Esophagus muscularis mucosa (tissue), 4 donors: ENCODE results near the gene SLC39A11. TPM values are rescaled to one million over a fixed set of nuclear protein-coding genes. Genes with fewer than 3 reads are reported as not detected.

Experiments used
- DNase-seq: peaks from one replicate; pipeline ENCODE4 v3.0.0-alpha.2; 2017; ENCODE audit errors: extremely low spot score
- H3K27ac ChIP-seq, 4 donors: fragments of 200-600 bp; sonication (generic); replicated peaks in 1 of 4; 1 replicate in 3 of 4; 2 replicates in 1 of 4; pipeline ENCODE4 v1.5.1; 2016 to 2019; ENCODE audit warnings: mild to moderate bottlenecking in 1 of 4
- H3K27me3 ChIP-seq, 4 donors: fragments of 200-600 bp; sonication (generic); one replicate each; pipeline versions ENCODE4 v1.5.1 to v1.6.0; 2016 to 2019
- H3K36me3 ChIP-seq, 4 donors: fragments of 200-600 bp; sonication (generic); one replicate each; pipeline ENCODE4 v1.5.1; 2016 to 2019
- H3K4me1 ChIP-seq, 4 donors: fragments of 200-600 bp; sonication (generic); one replicate each; pipeline ENCODE4 v1.5.1; 2016 to 2019
- H3K4me3 ChIP-seq, 4 donors: fragments of 200-600 bp; sonication (generic); 1 replicate in 2 of 4; 2 replicates in 2 of 4; pipeline ENCODE4 v1.5.1; 2016 to 2019; ENCODE audit warnings: mild to moderate bottlenecking in 4 of 4, moderate library complexity in 1 of 4
- H3K9me3 ChIP-seq, 4 donors: fragments of 200-600 bp; sonication (generic); 1 replicate in 3 of 4; 2 replicates in 1 of 4; pipeline ENCODE4 v1.5.1; 2016 to 2019
- EP300 ChIP-seq: sonication (generic); formaldehyde crosslinking; IDR thresholded peaks from one replicate; pipeline ENCODE4 v1.6.1; 2017; ENCODE audit warnings: antibody characterized with exemption
- POLR2A ChIP-seq: fragments of 450-650 bp; IDR thresholded peaks from one replicate; pipeline ENCODE4 v1.6.1; 2017; ENCODE audit warnings: antibody characterized with exemption, moderate library complexity, mild to moderate bottlenecking, low read depth
- POLR2AphosphoS5 ChIP-seq, 2 donors: sonication (generic); formaldehyde crosslinking; IDR thresholded peaks; one replicate each; pipeline ENCODE4 v1.6.1; 2017; ENCODE audit warnings: antibody characterized with exemption in 2 of 2
- WGBS: methylation state at CpG from one replicate; pipeline ENCODE4 v1.1.5; 2018; 5-methylcytosine and 5-hydroxymethylcytosine counted together
- intact Hi-C: fragments of 100-400 bp; cut with DNase I; formaldehyde crosslinking; loops from one replicate; pipeline ENCODE4 v1.15.1; 2023
- total RNA-seq, 4 donors: library from RNA; depleted of rRNA; stranded (reverse); fragments of >200 nt; gene quantifications; one replicate each; pipeline versions ENCODE4 v1.1.0 to v1.2.1, GENCODE V29; 2016
- TF ChIP-seq, protein P1 (sequence below), 3 experiments: fragments of 200-600 bp in 2 of 3; fragments of 450-650 bp in 1 of 3; sonication (generic) in 2 of 3; IDR thresholded peaks; one replicate each; pipeline ENCODE4 v1.5.1; 2017 to 2019; ENCODE audit warnings: antibody characterized with exemption in 3 of 3, mild to moderate bottlenecking in 2 of 3, moderate library complexity in 1 of 3

Gene SLC39A11
- total RNA-seq, 4 donors from 2014 or later: 7.5 to 20.2 (median 18.4) TPM

DNA sequence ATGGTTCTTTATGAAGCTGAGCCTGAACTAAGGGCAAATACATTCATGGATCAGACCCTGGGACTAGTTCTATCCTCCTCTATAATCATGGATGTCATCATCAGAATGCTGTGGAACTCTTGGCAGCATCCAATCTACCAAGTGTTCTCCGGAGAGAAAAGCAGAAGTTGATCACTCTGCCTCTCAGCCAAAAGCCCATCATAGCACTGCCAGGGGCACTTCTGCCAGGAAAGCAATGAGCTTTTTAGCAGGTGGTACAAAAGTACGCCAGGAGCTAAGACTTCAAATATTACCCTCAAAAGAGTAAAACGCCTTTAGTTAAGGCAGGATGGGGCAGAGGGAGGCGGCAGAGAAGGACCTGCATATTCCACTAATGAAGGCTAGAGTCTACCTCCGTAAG is 279.0 kb downstream of the SLC39A11 start:
- Histone ChIP-seq H3K27ac (no peak overlapping the region), H3K4me3 (no peak overlapping the region), H3K36me3 (peaks cover 0 to 25% (median 8%) of the 10 kb centered on the region in 4 donors), H3K4me1 (no peaks in the 10 kb centered on the region), H3K27me3 (no peaks in the 10 kb centered on the region), H3K9me3 (peaks cover 0 to 19% (median 13%) of the 10 kb centered on the region in 4 donors)
- TF ChIP-seq EP300: no peak
- no peak for TF ChIP-seq POLR2AphosphoS5 (IDR thresholded peaks at IDR 0.05)
- no peak for TF ChIP-seq POLR2A
- TF ChIP-seq, protein P1, sequence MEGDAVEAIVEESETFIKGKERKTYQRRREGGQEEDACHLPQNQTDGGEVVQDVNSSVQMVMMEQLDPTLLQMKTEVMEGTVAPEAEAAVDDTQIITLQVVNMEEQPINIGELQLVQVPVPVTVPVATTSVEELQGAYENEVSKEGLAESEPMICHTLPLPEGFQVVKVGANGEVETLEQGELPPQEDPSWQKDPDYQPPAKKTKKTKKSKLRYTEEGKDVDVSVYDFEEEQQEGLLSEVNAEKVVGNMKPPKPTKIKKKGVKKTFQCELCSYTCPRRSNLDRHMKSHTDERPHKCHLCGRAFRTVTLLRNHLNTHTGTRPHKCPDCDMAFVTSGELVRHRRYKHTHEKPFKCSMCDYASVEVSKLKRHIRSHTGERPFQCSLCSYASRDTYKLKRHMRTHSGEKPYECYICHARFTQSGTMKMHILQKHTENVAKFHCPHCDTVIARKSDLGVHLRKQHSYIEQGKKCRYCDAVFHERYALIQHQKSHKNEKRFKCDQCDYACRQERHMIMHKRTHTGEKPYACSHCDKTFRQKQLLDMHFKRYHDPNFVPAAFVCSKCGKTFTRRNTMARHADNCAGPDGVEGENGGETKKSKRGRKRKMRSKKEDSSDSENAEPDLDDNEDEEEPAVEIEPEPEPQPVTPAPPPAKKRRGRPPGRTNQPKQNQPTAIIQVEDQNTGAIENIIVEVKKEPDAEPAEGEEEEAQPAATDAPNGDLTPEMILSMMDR (IDR thresholded peaks at IDR 0.05): no peak
- no peak for DNase-seq
- intact Hi-C loops: no loop called here
- 94% methylated on average over 5 of the region's 5 CpGs for WGBS

- Histone ChIP-seq H3K9me3 (peaks cover 0 to 19% (median 13%) of the 10 kb centered on the region in 4 donors), H3K27me3 (no peaks in the 10 kb centered on the region), H3K4me3 (no peak overlapping the region), H3K36me3 (peaks cover 0 to 18% (median 8%) of the 10 kb centered on the region in 4 donors), H3K4me1 (no peaks in the 10 kb centered on the region), H3K27ac (no peak overlapping the region)
- 87% methylated on average over 7 of the region's 7 CpGs for WGBS
- TF ChIP-seq EP300: no peak
- no peak for TF ChIP-seq POLR2AphosphoS5 (IDR thresholded peaks at IDR 0.05)
- TF ChIP-seq POLR2A: no peak
- TF ChIP-seq, protein P1 (IDR thresholded peaks at IDR 0.05): no peak
- DNase-seq: no peak
- intact Hi-C loops: no loop called here
These were observed 279.7 kb downstream of the SLC39A11 start for GRCh38 chr17:72812823-72813222.

- Histone ChIP-seq H3K4me3 (no peak overlapping the region), H3K4me1 (no peaks in the 10 kb centered on the region), H3K27me3 (no peaks in the 10 kb centered on the region), H3K36me3 (peaks cover 0 to 16% (median 6%) of the 10 kb centered on the region in 4 donors), H3K9me3 (peaks cover 0 to 19% (median 13%) of the 10 kb centered on the region in 4 donors), H3K27ac (no peak overlapping the region)
- 77% methylated on average over 3 of the region's 3 CpGs for WGBS
- intact Hi-C loops: no loop called here
- DNase-seq: no peak
- TF ChIP-seq POLR2A (no peak), POLR2AphosphoS5 (IDR thresholded peaks at IDR 0.05) (no peak), EP300 (no peak)
- TF ChIP-seq, protein P1 (IDR thresholded peaks at IDR 0.05): no peak
These were observed 280.4 kb downstream of the SLC39A11 start for GRCh38 chr17:72811976-72812687.

DNA sequence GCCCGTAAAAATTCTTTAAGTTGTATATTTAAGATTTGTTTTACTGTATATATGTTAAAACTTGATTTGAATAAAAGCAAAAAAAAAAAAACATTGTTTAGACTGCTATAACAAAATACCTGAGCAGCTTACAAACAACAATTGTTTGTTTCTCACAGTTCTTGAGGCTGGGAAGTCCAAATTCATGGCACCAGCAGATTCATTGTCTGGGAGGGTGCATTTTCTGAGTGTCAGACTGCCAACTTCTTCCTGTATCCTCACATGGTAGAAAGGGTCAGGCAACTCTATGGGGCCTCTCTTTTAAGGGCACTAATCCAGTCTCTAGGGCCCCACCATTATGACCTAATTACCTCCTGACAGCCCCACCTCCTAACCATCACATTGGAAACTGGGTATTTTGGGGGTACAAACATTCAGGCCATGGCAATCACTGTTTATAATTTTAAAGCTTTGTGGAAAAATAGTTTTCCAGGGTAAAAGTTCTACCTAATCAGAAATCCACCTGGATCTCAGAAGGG is 281.4 kb downstream of the SLC39A11 start:
- Histone ChIP-seq H3K27me3 (no peaks in the 10 kb centered on the region), H3K27ac (no peak overlapping the region), H3K4me1 (no peaks in the 10 kb centered on the region), H3K36me3 (peaks cover 0 to 16% (median 1%) of the 10 kb centered on the region in 4 donors), H3K4me3 (no peak overlapping the region), H3K9me3 (peaks cover 0 to 19% (median 13%) of the 10 kb centered on the region in 4 donors)
- 97% methylated on average over 1 of the region's 1 CpG for WGBS
- intact Hi-C loops: no loop called here
- no peak for DNase-seq
- TF ChIP-seq, protein P1 (IDR thresholded peaks at IDR 0.05): no peak
